Hematopoietic multipotent progenitor cell treated with erythropoietin and hydrocortisone succinate and interleukin-3 and kit ligand, for 17 days (in vitro differentiated cells): ENCODE data around the gene NRN1.
"Not testable (repeated sequence)": the region's sequence is repeated elsewhere in the genome, so short reads cannot be mapped to it uniquely, and the experiment has no call there.

Source experiments
- DNase-seq: peaks from one replicate; pipeline ENCODE4 v3.0.0-alpha.2; 2015; ENCODE audit warnings: low spot score

NRN1 gene

GRCh38 chr6:5981126-5982026, 25.3 kb downstream of the NRN1 start:
- DNase-seq: no peak

- DNase-seq: no peak
Observed at GRCh38 chr6:5979650-5980420, 26.9 kb downstream of the NRN1 start.

GRCh38 chr6:5976811-5977210, 29.9 kb downstream of the NRN1 start:
- DNase-seq: no peak

- no peak for DNase-seq
Observed at GRCh38 chr6:5968817-5969734, 37.6 kb downstream of the NRN1 start.

GRCh38 chr6:5968036-5968435, 38.7 kb downstream of the NRN1 start:
- DNase-seq: not testable (repeated sequence)

GRCh38 chr6:5967594-5967993, 39.1 kb downstream of the NRN1 start:
- no peak for DNase-seq

GRCh38 chr6:5962794-5963193, 43.9 kb downstream of the NRN1 start:
- DNase-seq: no peak

- no peak for DNase-seq
Observed at GRCh38 chr6:5961836-5962235, 44.9 kb downstream of the NRN1 start.

- DNase-seq: no peak
Observed at GRCh38 chr6:5960456-5960855, 46.3 kb downstream of the NRN1 start.

- no peak for DNase-seq
Observed at GRCh38 chr6:5958921-5959320, 47.8 kb downstream of the NRN1 start.

GRCh38 chr6:5956939-5957338, 49.8 kb downstream of the NRN1 start:
- no peak for DNase-seq

- no peak for DNase-seq
Observed at GRCh38 chr6:5950361-5950785, 56.4 kb downstream of the NRN1 start.
